KMS-11 (cell line): ENCODE data around the gene FBLN1.
A peak's percentile ranks its signal among the peaks of the same experiment; 100 is the strongest.
"Not testable (repeated sequence)": the region's sequence is repeated elsewhere in the genome, so short reads cannot be mapped to it uniquely, and the experiment has no call there.

Source experiments
- H2AFZ ChIP-seq: fragments of 200-600 bp; sonication (generic); 2 replicates; pipeline ENCODE4 v1.6.1; 2016; ENCODE audit warnings: antibody characterized with exemption, mixed run types, low read depth
- H3K27ac ChIP-seq: fragments of 200-600 bp; sonication (generic); 2 replicates; pipeline ENCODE4 v1.6.1; 2016; ENCODE audit warnings: mild to moderate bottlenecking, mixed run types
- H3K27me3 ChIP-seq: fragments of 200-600 bp; sonication (generic); 2 replicates; pipeline ENCODE4 v1.6.1; 2017; ENCODE audit warnings: mild to moderate bottlenecking, low read depth, mixed run types, moderate library complexity; ENCODE audit not compliant: insufficient read depth
- H3K36me3 ChIP-seq: fragments of 200-600 bp; sonication (generic); 2 replicates; pipeline ENCODE4 v1.6.1; 2017; ENCODE audit warnings: mild to moderate bottlenecking, mixed run types; ENCODE audit not compliant: insufficient read depth
- H3K4me1 ChIP-seq: fragments of 200-600 bp; sonication (generic); 2 replicates; pipeline ENCODE4 v1.6.1; 2016; ENCODE audit warnings: mild to moderate bottlenecking, low read depth, mixed run types; ENCODE audit not compliant: poor library complexity, severe bottlenecking
- H3K4me2 ChIP-seq: fragments of 200-600 bp; sonication (generic); 2 replicates; pipeline ENCODE4 v1.7.0; 2016; ENCODE audit warnings: mild to moderate bottlenecking, mixed run types
- H3K4me3 ChIP-seq: fragments of 200-600 bp; sonication (generic); IDR thresholded peaks from 2 replicates; pipeline ENCODE4 v1.6.1; 2017; ENCODE audit warnings: low read depth, low read length, mixed read lengths; ENCODE audit not compliant: insufficient read depth
- H3K79me2 ChIP-seq: fragments of 200-600 bp; sonication (generic); 2 replicates; pipeline ENCODE4 v1.6.1; 2016; ENCODE audit warnings: low read depth, mixed run types; ENCODE audit not compliant: insufficient read depth
- H3K9ac ChIP-seq: fragments of 200-600 bp; sonication (generic); 2 replicates; pipeline ENCODE4 v1.6.1; 2016; ENCODE audit warnings: mild to moderate bottlenecking, mixed run types
- H4K20me1 ChIP-seq: fragments of 200-600 bp; sonication (generic); 2 replicates; pipeline ENCODE4 v1.6.1; 2016; ENCODE audit warnings: mild to moderate bottlenecking, mixed run types; ENCODE audit not compliant: insufficient read depth
- CTCF ChIP-seq: fragments of 200-600 bp; sonication (generic); conservative IDR thresholded peaks from 2 replicates; pipeline ENCODE4 v1.6.1; 2017; ENCODE audit warnings: low read depth, mild to moderate bottlenecking, antibody characterized with exemption, low read length, moderate library complexity, mixed read lengths

Gene FBLN1

DNA sequence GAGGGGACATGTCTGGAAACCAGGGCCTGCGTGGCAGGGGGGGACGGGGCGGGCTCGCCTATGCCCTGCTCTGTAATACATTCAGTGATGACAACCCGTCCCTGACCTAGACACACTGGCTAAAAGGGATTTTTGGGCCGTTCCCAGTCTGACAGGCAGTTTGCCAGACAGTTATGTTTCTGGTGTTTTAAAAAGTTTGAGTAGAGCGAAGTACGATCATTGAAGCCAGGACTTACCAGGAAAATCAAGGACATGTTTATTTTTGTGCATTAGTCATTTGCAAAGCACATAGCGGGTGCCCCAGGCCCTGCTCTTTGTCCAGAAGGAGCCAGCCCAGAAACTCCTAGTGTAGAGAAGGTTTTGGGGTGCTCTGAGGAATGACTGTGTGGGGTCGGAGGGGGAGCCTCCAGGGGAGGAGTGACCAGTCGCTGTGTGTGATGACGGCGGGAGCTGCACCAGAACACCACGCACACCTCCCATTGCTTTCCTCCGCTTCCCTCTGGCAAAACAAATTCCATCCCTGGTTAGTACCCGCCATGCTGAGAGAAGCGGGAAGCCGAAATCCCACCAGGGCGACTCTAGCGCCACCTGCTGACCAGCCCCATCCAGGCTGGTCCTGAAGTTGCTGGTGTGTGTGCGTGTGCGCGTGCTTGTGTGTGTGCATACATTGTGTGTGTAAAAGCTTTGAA is 50.8 kb downstream of the FBLN1 start:
- peak; percentile 62 for TF ChIP-seq CTCF
- H2AFZ ChIP-seq = no peak overlapping the region

GRCh38 chr22:45554040-45554406 is 51.3 kb downstream of the FBLN1 start:
- Histone ChIP-seq H3K4me1 (no peaks in the 10 kb centered on the region), H4K20me1 (no peaks in the 10 kb centered on the region), H3K4me2 (no peak overlapping the region), H3K4me3 (no peak overlapping the region), H3K79me2 (no peaks in the 10 kb centered on the region), H2AFZ (no peak overlapping the region; the same call in 1 of the 2 replicates), H3K27ac (no peak overlapping the region), H3K9ac (no peak overlapping the region), H3K27me3 (peaks cover 16% of the 10 kb centered on the region; the same call in 1 of the 2 replicates), H3K36me3 (no peaks in the 10 kb centered on the region)
- no peak; the same call in 1 of the 2 replicates for TF ChIP-seq CTCF

More for the DNA sequence above, 50.8 kb downstream of the FBLN1 start:
- H3K9ac ChIP-seq = no peak overlapping the region
- no peak overlapping the region for H3K4me2 ChIP-seq
- H3K36me3 ChIP-seq = no peaks in the 10 kb centered on the region
- peaks cover 16% of the 10 kb centered on the region; the same call in 1 of the 2 replicates for H3K27me3 ChIP-seq
- no peaks in the 10 kb centered on the region for H3K79me2 ChIP-seq
- H3K27ac ChIP-seq = no peak overlapping the region
- no peaks in the 10 kb centered on the region for H3K4me1 ChIP-seq
- H4K20me1 ChIP-seq = no peaks in the 10 kb centered on the region
- H3K4me3 ChIP-seq = no peak overlapping the region

DNA sequence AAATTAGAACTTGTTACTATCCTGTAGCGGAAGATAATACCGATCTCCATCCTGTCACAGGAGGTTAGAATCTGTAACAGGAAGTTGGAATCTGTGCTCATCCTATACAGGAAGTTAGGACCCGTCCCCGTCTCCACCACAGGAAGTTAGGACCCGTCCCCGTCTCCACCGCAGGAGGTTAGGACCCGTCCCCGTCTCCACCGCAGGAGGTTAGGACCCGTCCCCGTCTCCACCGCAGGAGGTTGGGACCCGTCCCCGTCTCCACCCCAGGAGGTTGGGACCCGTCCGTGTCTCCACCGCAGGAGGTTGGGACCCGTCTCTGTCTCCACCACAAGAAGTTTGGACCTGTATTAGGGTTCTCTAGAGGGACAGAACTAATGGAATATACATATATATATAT is 52.2 kb downstream of the FBLN1 start:
- peaks cover 22% of the 10 kb centered on the region for H3K27me3 ChIP-seq
- no peaks in the 10 kb centered on the region for H3K4me1 ChIP-seq
- H3K36me3 ChIP-seq = no peaks in the 10 kb centered on the region
- no peaks in the 10 kb centered on the region for H3K79me2 ChIP-seq
- no peak overlapping the region for H3K4me2 ChIP-seq
- no peak overlapping the region for H3K4me3 ChIP-seq
- H3K27ac ChIP-seq = no peak overlapping the region
- no peak overlapping the region; the same call in 1 of the 2 replicates for H2AFZ ChIP-seq
- no peak overlapping the region for H3K9ac ChIP-seq
- no peaks in the 10 kb centered on the region for H4K20me1 ChIP-seq
- TF ChIP-seq CTCF = no peak

DNA sequence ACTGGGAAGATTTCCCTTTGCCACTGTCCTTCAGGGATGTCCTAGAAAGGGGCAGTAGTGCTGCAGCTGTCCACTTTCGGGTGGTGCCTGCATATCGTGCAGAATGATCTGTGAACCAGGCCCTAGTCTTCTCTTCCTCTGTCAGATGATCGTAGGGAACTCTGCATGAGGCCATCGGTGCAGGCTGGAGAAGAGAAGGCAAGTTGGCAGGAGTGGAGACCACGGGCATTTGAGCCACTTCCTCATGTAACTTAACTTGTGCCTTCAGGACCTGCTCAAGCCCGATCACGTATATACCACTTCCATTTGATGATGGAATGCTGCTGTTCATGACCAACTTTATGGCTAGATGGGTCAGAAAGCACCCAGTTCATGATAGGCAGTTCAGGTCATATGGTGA is 55.2 kb downstream of the FBLN1 start:
- not testable (repeated sequence) for H3K4me1 ChIP-seq, H2AFZ ChIP-seq, H3K79me2 ChIP-seq, H3K27ac ChIP-seq, H3K9ac ChIP-seq, H3K4me3 ChIP-seq, H3K36me3 ChIP-seq, H4K20me1 ChIP-seq, H3K4me2 ChIP-seq
- peaks cover 44% of the 10 kb centered on the region for H3K27me3 ChIP-seq

DNA sequence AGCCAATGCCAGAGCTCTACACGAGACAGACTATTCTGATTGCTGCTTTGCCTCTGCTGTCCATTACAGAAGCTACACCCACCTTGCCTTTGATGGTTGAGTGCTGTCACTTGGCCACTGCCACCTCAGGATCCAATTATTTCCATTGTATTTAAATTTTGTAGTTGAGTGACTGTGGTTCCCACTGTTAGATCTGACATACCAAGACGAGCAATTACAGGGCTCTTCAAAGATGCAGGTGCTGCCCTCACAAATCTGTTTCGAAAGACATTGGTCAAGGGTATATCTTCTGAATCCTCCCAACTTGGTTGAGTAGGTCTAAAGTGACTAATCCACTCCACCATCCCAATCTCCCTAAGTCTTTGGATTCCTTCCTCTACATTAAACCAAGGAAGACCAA is 57.4 kb downstream of the FBLN1 start:
- not testable (repeated sequence) for H3K9ac ChIP-seq, H3K4me3 ChIP-seq, H3K27ac ChIP-seq, H2AFZ ChIP-seq, H3K36me3 ChIP-seq, H4K20me1 ChIP-seq, H3K79me2 ChIP-seq, H3K4me2 ChIP-seq, H3K4me1 ChIP-seq
- peaks cover 54% of the 10 kb centered on the region for H3K27me3 ChIP-seq

DNA sequence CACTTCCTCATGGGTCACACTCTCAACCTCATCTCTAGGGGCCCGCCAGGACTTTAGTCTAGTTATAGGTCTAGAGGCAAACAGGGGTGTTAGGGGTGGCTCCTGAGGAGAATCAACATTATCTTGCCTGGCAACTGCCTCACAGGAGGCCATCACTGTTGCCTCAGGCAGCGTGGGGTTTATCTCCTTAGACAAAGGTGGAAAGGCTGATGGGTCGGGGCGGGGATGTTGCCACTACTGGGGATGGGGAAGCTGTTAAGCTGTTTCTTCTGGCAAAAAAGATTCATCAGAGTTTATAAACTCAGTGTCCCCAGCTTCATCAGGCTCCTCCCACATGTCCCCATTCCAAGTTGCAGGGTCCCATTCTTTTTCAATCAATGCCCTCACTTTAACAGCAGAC is 58.1 kb downstream of the FBLN1 start:
- H3K4me2 ChIP-seq, H2AFZ ChIP-seq, H4K20me1 ChIP-seq, H3K4me3 ChIP-seq, H3K36me3 ChIP-seq, H3K79me2 ChIP-seq, H3K4me1 ChIP-seq, H3K27ac ChIP-seq, H3K9ac ChIP-seq: not testable (repeated sequence)
- H3K27me3 ChIP-seq = peaks cover 61% of the 10 kb centered on the region
